HepG2 (cell line): Measurements from ENCODE around the gene NOL4L. TPM values are rescaled to one million over a fixed set of nuclear protein-coding genes. Genes with fewer than 3 reads are reported as not detected.

ENCODE experiments used
- KDM1A ChIP-seq: IDR thresholded peaks from 2 replicates; pipeline ENCODE4 v1.6.1; 2016; ENCODE audit warnings: missing compliant biosample characterization
- MXD4 ChIP-seq: IDR thresholded peaks from 2 replicates; pipeline ENCODE4 v1.6.1; 2016; ENCODE audit warnings: mild to moderate bottlenecking, missing biosample characterization, missing genetic modification reagents
- RXRB ChIP-seq: IDR thresholded peaks from 2 replicates; pipeline ENCODE4 v1.6.1; 2016; ENCODE audit warnings: borderline replicate concordance, missing genetic modification reagents, missing compliant biosample characterization
- THRA ChIP-seq: sonication (generic); formaldehyde crosslinking; IDR thresholded peaks from 2 replicates; pipeline ENCODE4 v1.4.0; 2020; ENCODE audit warnings: missing genetic modification reagents, borderline replicate concordance
- ZHX1 ChIP-seq: sonication (generic); formaldehyde crosslinking; IDR thresholded peaks from 2 replicates; pipeline ENCODE4 v1.8.1; 2022; ENCODE audit warnings: low read depth, mild to moderate bottlenecking, missing genetic modification reagents
- ZNF318 ChIP-seq: sonication (generic); formaldehyde crosslinking; IDR thresholded peaks from 2 replicates; pipeline ENCODE4 v1.4.0; 2020; ENCODE audit warnings: mild to moderate bottlenecking, missing genetic modification reagents
- ZNF326 ChIP-seq: sonication (generic); formaldehyde crosslinking; IDR thresholded peaks from 2 replicates; pipeline ENCODE4 v1.4.0; 2020; ENCODE audit warnings: missing genetic modification reagents, borderline replicate concordance
- ZNF44 ChIP-seq: sonication (generic); formaldehyde crosslinking; IDR thresholded peaks from 2 replicates; pipeline ENCODE4 v1.5.1; 2020; ENCODE audit warnings: mild to moderate bottlenecking, missing genetic modification reagents
- ZNF800 ChIP-seq: sonication (generic); formaldehyde crosslinking; IDR thresholded peaks from 2 replicates; pipeline ENCODE4 v1.4.0; 2020; ENCODE audit warnings: missing genetic modification reagents
- polyA plus RNA-seq, 8 experiments: library from polyadenylated mRNA; depleted of rRNA in 3 of 8; stranded (reverse) in 7 of 8; unstranded in 1 of 8; fragments of >200 nt; fragmentation: Illumina TruSeq in 4 of 8; extraction: Trizol in 4 of 8; gene quantifications; 2 replicates each; pipeline versions ENCODE4 v1.2.1 to v1.2.3, GENCODE V29; 2011 to 2016; ENCODE audit warnings: low read depth in 4 of 8, missing spikeins in 1 of 8, mixed read lengths in 1 of 8; ENCODE audit not compliant: insufficient read depth in 1 of 8
- total RNA-seq, 5 experiments: library from RNA; depleted of rRNA; stranded (reverse); fragments of >200 nt; fragmentation: Illumina TruSeq; extraction: Trizol; gene quantifications; 2 replicates each; pipeline ENCODE4 v1.2.3, GENCODE V29; 2016; ENCODE audit warnings: low read depth in 1 of 5

NOL4L gene
- total and polyA plus RNA-seq, 2 of the 13 experiments (the other 11 are each of a cell fraction or from before 2014, with no cell fraction given) = 16.6 to 35.4 TPM

GRCh38 chr20:32570401-32571190 is 14.5 kb downstream of the NOL4L start (continued):
- no peak for TF ChIP-seq ZHX1 (CRISPR knock-in tag)
- TF ChIP-seq ZNF326 (CRISPR knock-in tag) = no peak
- TF ChIP-seq ZNF44 (CRISPR knock-in tag) = no peak
- no peak for TF ChIP-seq ZNF800 (CRISPR knock-in tag)
- TF ChIP-seq KDM1A = no peak
- peak; percentile 88 for TF ChIP-seq RXRB (CRISPR knock-in tag)
- TF ChIP-seq ZNF318 (CRISPR knock-in tag) = no peak
- TF ChIP-seq THRA = no peak
- TF ChIP-seq MXD4 (CRISPR knock-in tag) = no peak
